HepG2 (cell line): ENCODE data around the gene SRP68. TPM values are rescaled to one million over a fixed set of nuclear protein-coding genes. Genes with fewer than 3 reads are reported as not detected.

Experiments used
- ATAC-seq: fragments of 200-7000 bp; cut with Tn5 transposase; 3 replicates; pipeline ENCODE4 v1.9.1; 2020; ENCODE audit warnings: mild to moderate bottlenecking, moderate library complexity
- BruUV-seq: library from RNA; stranded (reverse); fragments of 400-500 nt; replicated peaks from 2 replicates; lab custom pipeline; 2021; lab: Mats Ljungman, UMichigan
- CTCF ChIA-PET: fragments of 300-600 bp; formaldehyde crosslinking; extraction: SDS; loops from one replicate; lab custom pipeline; 2021; ENCODE audit warnings: low total read pairs, inconsistent platforms, low intra/inter-chr PET ratio; lab: Yijun Ruan, JAX
- POLR2A ChIA-PET: fragments of 350-600 bp; sonication (Branson Sonifier 250); formaldehyde crosslinking; loops from one replicate; lab custom pipeline; 2020; ENCODE audit warnings: antibody characterized with exemption, inconsistent platforms; lab: Yijun Ruan, JAX
- DNase-seq: peaks from one replicate; pipeline ENCODE4 v3.0.0-alpha.2; 2015; ENCODE audit warnings: low spot score
- FAIRE-seq: peaks from 3 replicates; lab custom pipeline; 2011; peaks lifted over from hg19 to GRCh38; lab: Jason Lieb, UNC
- H2AFZ ChIP-seq: one replicate; pipeline ENCODE4 v1.6.1; 2011; ENCODE audit warnings: low read length, inconsistent platforms
- H3K27ac ChIP-seq: fragments of 300-600 bp; 3 replicates; pipeline ENCODE4 v1.8.0; 2011; ENCODE audit warnings: mixed run types, mild to moderate bottlenecking, mixed read lengths, low read length, inconsistent platforms; ENCODE audit not compliant: insufficient read depth; ENCODE audit errors: extremely low read length
- H3K27me3 ChIP-seq, 2 experiments: fragments of 200-600 bp in 1 of 2; 2 replicates in 1 of 2; 3 replicates in 1 of 2; pipeline versions ENCODE4 v1.6.0 to v1.8.0; 2011; ENCODE audit warnings: low read length in 2 of 2, mild to moderate bottlenecking in 2 of 2, moderate library complexity in 2 of 2, inconsistent platforms in 1 of 2; ENCODE audit not compliant: insufficient read depth in 2 of 2, control insufficient read depth in 1 of 2
- H3K36me3 ChIP-seq, 2 experiments: fragments of 200-600 bp in 1 of 2; replicated peaks in 1 of 2; 2 replicates in 1 of 2; 3 replicates in 1 of 2; pipeline versions ENCODE4 v1.5.1 to v1.8.0; 2011; ENCODE audit warnings: low read length in 2 of 2, inconsistent platforms in 1 of 2; ENCODE audit not compliant: insufficient read depth in 2 of 2, control insufficient read depth in 1 of 2
- H3K4me1 ChIP-seq: 2 replicates; pipeline ENCODE4 v1.5.1; 2012; ENCODE audit warnings: low read length, inconsistent platforms; ENCODE audit not compliant: insufficient read depth
- H3K4me2 ChIP-seq: 2 replicates; pipeline ENCODE4 v1.6.0; 2011; ENCODE audit warnings: low read depth, low read length, inconsistent platforms
- H3K4me3 ChIP-seq, 3 experiments: fragments of 200-600 bp in 1 of 3; sonication (generic), shearing (Covaris generic) in 1 of 3; replicated peaks in 1 of 3; 2 replicates each; pipeline ENCODE4 v1.5.1; 2011 to 2016; ENCODE audit warnings: low read length in 3 of 3, inconsistent platforms in 2 of 3, low read depth in 2 of 3, mild to moderate bottlenecking in 2 of 3, control low read depth in 1 of 3, mixed read lengths in 1 of 3; ENCODE audit not compliant: insufficient read depth in 1 of 3
- H3K79me2 ChIP-seq: one replicate; pipeline ENCODE4 v1.6.1; 2011; ENCODE audit warnings: low read length, inconsistent platforms; ENCODE audit not compliant: insufficient read depth
- H3K9ac ChIP-seq: 2 replicates; pipeline ENCODE4 v1.6.0; 2011; ENCODE audit warnings: mild to moderate bottlenecking, low read depth, low read length, inconsistent platforms; ENCODE audit not compliant: insufficient read depth
- H3K9me3 ChIP-seq: 2 replicates; pipeline ENCODE4 v1.5.1; 2012; ENCODE audit warnings: mild to moderate bottlenecking, low read length
- H4K20me1 ChIP-seq: 2 replicates; pipeline ENCODE4 v1.6.0; 2011; ENCODE audit warnings: inconsistent platforms, mild to moderate bottlenecking, low read length, moderate library complexity; ENCODE audit not compliant: insufficient read depth
- EP300 ChIP-seq, 3 experiments: sonication (generic) in 1 of 3; formaldehyde crosslinking in 1 of 3; IDR thresholded peaks; 2 replicates each; pipeline versions ENCODE4 v1.5.1 to v1.6.1; 2011 to 2020; ENCODE audit warnings: low read depth in 2 of 3, low read length in 2 of 3, borderline replicate concordance in 1 of 3, improper control_type of control experiment in 1 of 3, mild to moderate bottlenecking in 1 of 3, missing genetic modification reagents in 1 of 3, moderate library complexity in 1 of 3
- ETV6 ChIP-seq: sonication (generic); formaldehyde crosslinking; conservative IDR thresholded peaks from 2 replicates; pipeline ENCODE4 v1.4.0; 2020; ENCODE audit warnings: missing genetic modification reagents
- MAFG ChIP-seq: sonication (generic); formaldehyde crosslinking; IDR thresholded peaks from 2 replicates; pipeline ENCODE4 v1.5.1; 2020; ENCODE audit warnings: mild to moderate bottlenecking, missing genetic modification reagents
- NPAS2 ChIP-seq: sonication (generic); formaldehyde crosslinking; IDR thresholded peaks from 2 replicates; pipeline ENCODE4 v1.8.0; 2022; ENCODE audit warnings: mild to moderate bottlenecking, missing genetic modification reagents, borderline replicate concordance
- RFX1 ChIP-seq: fragments of 450-650 bp; IDR thresholded peaks from 2 replicates; pipeline ENCODE4 v1.6.1; 2017
- SNAPC2 ChIP-seq: sonication (generic); formaldehyde crosslinking; IDR thresholded peaks from 2 replicates; pipeline ENCODE4 v1.8.1; 2022; ENCODE audit warnings: mild to moderate bottlenecking, missing genetic modification reagents
- SRF ChIP-seq: IDR thresholded peaks from 2 replicates; pipeline ENCODE4 v1.6.1; 2011; ENCODE audit warnings: mild to moderate bottlenecking, low read depth, low read length, moderate library complexity
- ZNF207 ChIP-seq: fragments of 450-650 bp; IDR thresholded peaks from 2 replicates; pipeline ENCODE4 v1.6.1; 2016; ENCODE audit warnings: antibody characterized with exemption, borderline replicate concordance
- ZNF253 ChIP-seq: sonication (generic); formaldehyde crosslinking; IDR thresholded peaks from 2 replicates; pipeline ENCODE4 v1.8.0; 2022; ENCODE audit warnings: mild to moderate bottlenecking, missing genetic modification reagents, borderline replicate concordance
- ZNF33A ChIP-seq: sonication (generic); formaldehyde crosslinking; IDR thresholded peaks from 2 replicates; pipeline ENCODE4 v1.5.1; 2020; ENCODE audit warnings: missing genetic modification reagents, mild to moderate bottlenecking, moderate library complexity, borderline replicate concordance
- ZNF792 ChIP-seq: IDR thresholded peaks from 2 replicates; pipeline ENCODE4 v1.6.1; 2016
- ZSCAN9 ChIP-seq: IDR thresholded peaks from 2 replicates; pipeline ENCODE4 v1.6.1; 2016; ENCODE audit warnings: borderline replicate concordance
- WGBS: methylation state at CpG from one replicate; pipeline ENCODE4 v1.1.6; 2017; ENCODE audit warnings: low lambda C conversion rate; 5-methylcytosine and 5-hydroxymethylcytosine counted together
- in situ Hi-C: cut with HindIII; loops from 2 replicates; pipeline ENCODE4 v1.10.0; 2017; ENCODE audit warnings: low pct_unique_long_range_greater_than_20kb; ENCODE audit not compliant: extremely low pct_ligation_motif_present
- intact Hi-C: fragments of 100-400 bp; cut with micrococcal nuclease; formaldehyde crosslinking; loops from one replicate; pipeline ENCODE4 v1.10.0; 2022; ENCODE audit not compliant: unreplicated experiment
- polyA plus RNA-seq, 8 experiments: library from polyadenylated mRNA; depleted of rRNA in 3 of 8; stranded (reverse) in 7 of 8; unstranded in 1 of 8; fragments of >200 nt; fragmentation: Illumina TruSeq in 4 of 8; extraction: Trizol in 4 of 8; gene quantifications; 2 replicates each; pipeline versions ENCODE4 v1.2.1 to v1.2.3, GENCODE V29; 2011 to 2016; ENCODE audit warnings: low read depth in 4 of 8, missing spikeins in 1 of 8, mixed read lengths in 1 of 8; ENCODE audit not compliant: insufficient read depth in 1 of 8
- total RNA-seq, 5 experiments: library from RNA; depleted of rRNA; stranded (reverse); fragments of >200 nt; fragmentation: Illumina TruSeq; extraction: Trizol; gene quantifications; 2 replicates each; pipeline ENCODE4 v1.2.3, GENCODE V29; 2016; ENCODE audit warnings: low read depth in 1 of 5
- TF ChIP-seq, protein P1 (sequence below): sonication (generic); formaldehyde crosslinking; IDR thresholded peaks from 2 replicates; pipeline ENCODE4 v1.4.0; 2020; ENCODE audit warnings: missing genetic modification reagents, borderline replicate concordance
- TF ChIP-seq, protein P2 (sequence below): sonication (generic); formaldehyde crosslinking; IDR thresholded peaks from 2 replicates; pipeline ENCODE4 v1.5.0; 2020; ENCODE audit warnings: missing genetic modification reagents
- TF ChIP-seq, protein P3 (sequence below): sonication (generic); formaldehyde crosslinking; IDR thresholded peaks from 2 replicates; pipeline ENCODE4 v1.4.0; 2020; ENCODE audit warnings: missing genetic modification reagents

Gene SRP68
- total and polyA plus RNA-seq, 2 of the 13 experiments (the other 11 are each of a cell fraction or from before 2014, with no cell fraction given): 39.8 to 74.3 TPM

DNA sequence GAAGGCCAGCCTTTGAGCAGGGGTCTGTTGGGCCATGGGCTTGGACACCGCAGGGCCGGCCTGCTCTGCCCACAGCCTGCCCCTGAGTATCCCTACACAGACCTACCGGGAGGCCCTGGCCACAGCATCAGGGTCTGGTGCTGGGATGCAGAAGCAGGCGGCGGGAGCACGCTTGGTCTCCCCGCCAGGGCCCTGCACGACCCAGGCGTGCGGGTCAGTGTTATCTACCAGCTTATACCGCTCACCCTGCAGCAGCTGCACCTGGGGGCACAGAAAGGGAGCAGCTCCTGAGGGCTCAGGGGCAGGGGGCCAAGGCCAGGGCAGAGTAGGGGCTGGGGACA is 54.0 kb downstream of the SRP68 start (continued):
- TF ChIP-seq, protein P1, sequence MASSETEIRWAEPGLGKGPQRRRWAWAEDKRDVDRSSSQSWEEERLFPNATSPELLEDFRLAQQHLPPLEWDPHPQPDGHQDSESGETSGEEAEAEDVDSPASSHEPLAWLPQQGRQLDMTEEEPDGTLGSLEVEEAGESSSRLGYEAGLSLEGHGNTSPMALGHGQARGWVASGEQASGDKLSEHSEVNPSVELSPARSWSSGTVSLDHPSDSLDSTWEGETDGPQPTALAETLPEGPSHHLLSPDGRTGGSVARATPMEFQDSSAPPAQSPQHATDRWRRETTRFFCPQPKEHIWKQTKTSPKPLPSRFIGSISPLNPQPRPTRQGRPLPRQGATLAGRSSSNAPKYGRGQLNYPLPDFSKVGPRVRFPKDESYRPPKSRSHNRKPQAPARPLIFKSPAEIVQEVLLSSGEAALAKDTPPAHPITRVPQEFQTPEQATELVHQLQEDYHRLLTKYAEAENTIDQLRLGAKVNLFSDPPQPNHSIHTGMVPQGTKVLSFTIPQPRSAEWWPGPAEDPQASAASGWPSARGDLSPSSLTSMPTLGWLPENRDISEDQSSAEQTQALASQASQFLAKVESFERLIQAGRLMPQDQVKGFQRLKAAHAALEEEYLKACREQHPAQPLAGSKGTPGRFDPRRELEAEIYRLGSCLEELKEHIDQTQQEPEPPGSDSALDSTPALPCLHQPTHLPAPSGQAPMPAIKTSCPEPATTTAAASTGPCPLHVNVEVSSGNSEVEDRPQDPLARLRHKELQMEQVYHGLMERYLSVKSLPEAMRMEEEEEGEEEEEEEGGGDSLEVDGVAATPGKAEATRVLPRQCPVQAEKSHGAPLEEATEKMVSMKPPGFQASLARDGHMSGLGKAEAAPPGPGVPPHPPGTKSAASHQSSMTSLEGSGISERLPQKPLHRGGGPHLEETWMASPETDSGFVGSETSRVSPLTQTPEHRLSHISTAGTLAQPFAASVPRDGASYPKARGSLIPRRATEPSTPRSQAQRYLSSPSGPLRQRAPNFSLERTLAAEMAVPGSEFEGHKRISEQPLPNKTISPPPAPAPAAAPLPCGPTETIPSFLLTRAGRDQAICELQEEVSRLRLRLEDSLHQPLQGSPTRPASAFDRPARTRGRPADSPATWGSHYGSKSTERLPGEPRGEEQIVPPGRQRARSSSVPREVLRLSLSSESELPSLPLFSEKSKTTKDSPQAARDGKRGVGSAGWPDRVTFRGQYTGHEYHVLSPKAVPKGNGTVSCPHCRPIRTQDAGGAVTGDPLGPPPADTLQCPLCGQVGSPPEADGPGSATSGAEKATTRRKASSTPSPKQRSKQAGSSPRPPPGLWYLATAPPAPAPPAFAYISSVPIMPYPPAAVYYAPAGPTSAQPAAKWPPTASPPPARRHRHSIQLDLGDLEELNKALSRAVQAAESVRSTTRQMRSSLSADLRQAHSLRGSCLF (CRISPR knock-in tag): no peak
- TF ChIP-seq, protein P2, sequence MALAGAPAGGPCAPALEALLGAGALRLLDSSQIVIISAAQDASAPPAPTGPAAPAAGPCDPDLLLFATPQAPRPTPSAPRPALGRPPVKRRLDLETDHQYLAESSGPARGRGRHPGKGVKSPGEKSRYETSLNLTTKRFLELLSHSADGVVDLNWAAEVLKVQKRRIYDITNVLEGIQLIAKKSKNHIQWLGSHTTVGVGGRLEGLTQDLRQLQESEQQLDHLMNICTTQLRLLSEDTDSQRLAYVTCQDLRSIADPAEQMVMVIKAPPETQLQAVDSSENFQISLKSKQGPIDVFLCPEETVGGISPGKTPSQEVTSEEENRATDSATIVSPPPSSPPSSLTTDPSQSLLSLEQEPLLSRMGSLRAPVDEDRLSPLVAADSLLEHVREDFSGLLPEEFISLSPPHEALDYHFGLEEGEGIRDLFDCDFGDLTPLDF: no peak

DNA sequence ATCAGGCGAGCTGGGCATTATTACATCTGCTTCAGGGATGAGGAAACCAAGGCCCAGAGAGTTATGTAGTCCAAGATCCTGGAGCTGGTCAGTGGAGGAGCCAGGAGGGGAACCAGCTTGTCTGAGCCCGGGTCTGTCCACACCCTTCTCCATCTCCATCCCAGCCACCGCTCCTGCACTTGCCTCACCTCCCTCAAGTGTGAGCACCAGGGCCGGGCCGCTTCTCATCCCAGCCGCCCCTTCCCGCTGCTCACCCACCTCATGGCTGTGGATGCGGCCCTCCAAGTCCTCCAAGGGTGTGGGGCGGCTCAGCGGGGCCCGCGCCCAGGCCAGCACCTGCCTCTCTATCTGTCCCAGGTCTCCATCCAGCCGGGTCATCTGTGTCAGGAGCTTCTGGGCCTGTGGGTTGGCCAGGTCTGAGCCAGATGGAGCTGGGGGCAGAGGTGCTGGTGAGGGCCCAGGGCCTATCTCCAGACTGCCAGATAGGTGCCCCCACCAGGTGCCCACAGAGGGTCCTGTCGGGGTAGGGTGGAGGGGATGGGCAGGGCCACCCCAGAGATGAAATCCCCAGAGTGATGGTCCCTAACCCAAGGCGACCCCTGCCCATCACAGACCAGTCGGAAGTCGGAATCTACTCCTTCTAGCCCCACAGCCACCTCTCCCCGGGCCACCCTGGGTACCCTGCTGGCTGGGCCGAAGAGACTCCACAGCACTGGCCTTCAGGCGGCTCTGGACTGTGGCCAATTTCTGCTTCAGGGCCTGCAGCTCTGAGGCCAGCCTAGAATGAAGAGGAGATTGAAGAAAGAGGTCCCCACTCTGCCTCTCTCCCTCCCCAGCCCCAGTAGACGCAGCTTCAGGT is 54.6 kb downstream of the SRP68 start:
- ChIA-PET CTCF (no interaction called here), POLR2A (no interaction called here)
- Histone ChIP-seq H2AFZ (no peak overlapping the region), H3K9ac (no peak overlapping the region), H4K20me1 (no peaks in the 10 kb centered on the region), H3K4me3 (no peak overlapping the region), H3K4me2 (no peak overlapping the region), H3K4me1 (peaks cover 5% of the 10 kb centered on the region; the same call in 1 of the 2 replicates), H3K79me2 (no peaks in the 10 kb centered on the region), H3K27me3 (no peaks in the 10 kb centered on the region), H3K36me3 (peaks cover 1 to 8% of the 10 kb centered on the region in 2 experiments; a peak in 3 of 5 replicates), H3K27ac (no peak overlapping the region), H3K9me3 (no peaks in the 10 kb centered on the region)
- DNase-seq: no peak
- intact Hi-C loops: no loop called here
- FAIRE-seq: no peak
- in situ Hi-C loops: no loop called here
- no TSS peak for BruUV-seq
- WGBS: 93% methylated on average over 19 of the region's 21 CpGs
- no peak for ATAC-seq
- no peak for TF ChIP-seq ZNF33A (CRISPR knock-in tag)
- no peak for TF ChIP-seq SRF
- TF ChIP-seq NPAS2 (CRISPR knock-in tag): no peak
- TF ChIP-seq ZNF207: no peak
- TF ChIP-seq ZSCAN9 (CRISPR knock-in tag): no peak
- TF ChIP-seq, protein P3, sequence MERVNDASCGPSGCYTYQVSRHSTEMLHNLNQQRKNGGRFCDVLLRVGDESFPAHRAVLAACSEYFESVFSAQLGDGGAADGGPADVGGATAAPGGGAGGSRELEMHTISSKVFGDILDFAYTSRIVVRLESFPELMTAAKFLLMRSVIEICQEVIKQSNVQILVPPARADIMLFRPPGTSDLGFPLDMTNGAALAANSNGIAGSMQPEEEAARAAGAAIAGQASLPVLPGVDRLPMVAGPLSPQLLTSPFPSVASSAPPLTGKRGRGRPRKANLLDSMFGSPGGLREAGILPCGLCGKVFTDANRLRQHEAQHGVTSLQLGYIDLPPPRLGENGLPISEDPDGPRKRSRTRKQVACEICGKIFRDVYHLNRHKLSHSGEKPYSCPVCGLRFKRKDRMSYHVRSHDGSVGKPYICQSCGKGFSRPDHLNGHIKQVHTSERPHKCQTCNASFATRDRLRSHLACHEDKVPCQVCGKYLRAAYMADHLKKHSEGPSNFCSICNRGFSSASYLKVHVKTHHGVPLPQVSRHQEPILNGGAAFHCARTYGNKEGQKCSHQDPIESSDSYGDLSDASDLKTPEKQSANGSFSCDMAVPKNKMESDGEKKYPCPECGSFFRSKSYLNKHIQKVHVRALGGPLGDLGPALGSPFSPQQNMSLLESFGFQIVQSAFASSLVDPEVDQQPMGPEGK (CRISPR knock-in tag): no peak
- TF ChIP-seq EP300 (IDR thresholded peaks at IDR 0.05; ENCODE audit: low read depth in 2 of 2, low read length in 2 of 2): no peak
- no peak for TF ChIP-seq EP300 (CRISPR knock-in tag; IDR thresholded peaks at IDR 0.05; ENCODE audit: borderline replicate concordance)
- TF ChIP-seq RFX1: no peak
- no peak for TF ChIP-seq SNAPC2 (CRISPR knock-in tag)
- no peak for TF ChIP-seq ZNF792 (CRISPR knock-in tag)
- no peak for TF ChIP-seq MAFG (CRISPR knock-in tag)
- no peak for TF ChIP-seq ETV6
- TF ChIP-seq ZNF253 (CRISPR knock-in tag): no peak
